ENCODE measurements around the gene LHFPL3.

LHFPL3 gene

DNA sequence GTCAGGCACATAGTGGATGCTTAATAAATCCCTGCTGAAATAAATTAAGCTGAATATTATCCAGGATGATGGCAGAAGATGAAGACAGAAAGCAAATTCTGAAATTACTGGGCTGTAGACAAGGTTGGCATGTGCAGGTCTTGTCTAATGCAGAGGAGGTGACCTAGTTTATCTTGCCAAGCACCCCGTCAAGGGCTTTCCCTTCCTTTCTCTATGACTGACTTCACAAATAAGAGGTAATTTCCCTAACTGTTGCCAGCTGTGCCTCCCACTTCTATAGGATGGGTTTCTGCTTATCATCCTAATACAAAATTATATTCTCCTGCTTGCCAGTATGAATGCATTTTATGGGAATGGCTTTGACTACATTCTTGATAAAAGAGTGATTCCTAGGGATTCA is 38.0 kb downstream of the LHFPL3 start:
- Histone ChIP-seq H3K4me1 (ENCODE audit: control insufficient read depth in 2 of 2, insufficient read depth in 1 of 2, low read depth in 1 of 2, low read length in 2 of 2) (peaks cover 0 to 2% of the 10 kb centered on the region in 2 donors), H3K79me1 (ENCODE audit: low read depth, low read length) (no peaks in the 10 kb centered on the region), H4K8ac (ENCODE audit: low read depth, low read length) (no peak overlapping the region), H2BK12ac (ENCODE audit: low read length) (no peak overlapping the region), H4K91ac (ENCODE audit: low read depth, low read length, poor library complexity) (no peak overlapping the region), H2BK15ac (ENCODE audit: low read length) (no peak overlapping the region), H3K9ac (ENCODE audit: low read depth, low read length, poor library complexity) (no peak overlapping the region), H2AK5ac (ENCODE audit: low read depth, low read length) (no peak overlapping the region), H3K18ac (ENCODE audit: low read length) (no peak overlapping the region), H3K36me3 (replicated peaks in 1 of 2; ENCODE audit: control insufficient read depth in 2 of 2, insufficient read depth in 2 of 2, low read length in 2 of 2) (no peaks in the 10 kb centered on the region), H2AFZ (ENCODE audit: low read length) (no peak overlapping the region), H2BK5ac (ENCODE audit: low read length) (no peak overlapping the region), H3K27me3 (ENCODE audit: control insufficient read depth in 3 of 3, insufficient read depth in 3 of 3, low read depth in 1 of 3, low read length in 3 of 3) (no peaks in the 10 kb centered on the region), H3K27ac (replicated peaks; ENCODE audit: low read length) (no peak overlapping the region), H3K4ac (ENCODE audit: low read length) (no peak overlapping the region), H3K4me3 (ENCODE audit: low read length in 2 of 2) (no peak overlapping the region), H3K14ac (ENCODE audit: low read length) (no peak overlapping the region), H3K9me3 (replicated peaks in 1 of 2; ENCODE audit: control insufficient read depth in 2 of 2, insufficient read depth in 1 of 2, low read depth in 1 of 2, low read length in 2 of 2) (no peaks in the 10 kb centered on the region), H2BK120ac (ENCODE audit: low read depth, low read length) (no peak overlapping the region), H3K4me2 (ENCODE audit: insufficient read depth, low read length, poor library complexity, severe bottlenecking) (no peak overlapping the region), H3K23ac (ENCODE audit: low read depth, low read length, poor library complexity) (no peak overlapping the region)
- no peak for DNase-seq (ENCODE audit: low spot score)
- WGBS, 2 donors (ENCODE audit: extremely low coverage in 2 of 2, insufficient read length in 2 of 2, insufficient replicate concordance in 1 of 2), result no CpG with 5 or more reads among the region's 1 CpG

DNA sequence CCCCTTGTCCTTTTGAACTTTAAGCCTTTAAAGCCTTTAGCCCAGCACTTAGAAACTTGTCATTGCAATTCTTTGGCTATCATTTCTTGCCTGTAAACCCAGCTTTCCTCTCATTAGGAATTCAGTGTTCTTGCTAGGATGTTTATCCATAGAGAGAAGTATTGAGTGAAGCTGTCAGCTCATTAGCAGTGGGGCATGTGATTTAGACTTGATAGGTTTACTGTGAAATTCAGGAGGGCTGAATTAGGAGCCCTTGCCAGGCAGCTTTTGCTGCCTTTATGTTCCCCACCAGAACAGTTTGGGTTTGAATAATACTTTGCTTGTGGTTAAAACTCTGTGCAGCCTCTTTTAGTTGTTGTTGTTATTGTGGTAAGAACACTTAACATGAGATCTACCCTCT is 39.5 kb downstream of the LHFPL3 start:
- peaks cover 0 to 4% (median 0%) of the 10 kb centered on the region in 3 experiments for H3K27me3 ChIP-seq (ENCODE audit: control insufficient read depth in 3 of 3, insufficient read depth in 3 of 3, low read depth in 1 of 3, low read length in 3 of 3)
- no peak overlapping the region for H3K4me3 ChIP-seq (ENCODE audit: low read length in 2 of 2)
- no peak overlapping the region for H3K4me2 ChIP-seq (ENCODE audit: insufficient read depth, low read length, poor library complexity, severe bottlenecking)
- no peak overlapping the region for H2AFZ ChIP-seq (ENCODE audit: low read length)
- no peak overlapping the region for H2BK12ac ChIP-seq (ENCODE audit: low read length)
- H4K91ac ChIP-seq (ENCODE audit: low read depth, low read length, poor library complexity), result no peak overlapping the region
- no peak overlapping the region for H4K8ac ChIP-seq (ENCODE audit: low read depth, low read length)
- no peak overlapping the region for H3K18ac ChIP-seq (ENCODE audit: low read length)
- no peak overlapping the region for H2BK15ac ChIP-seq (ENCODE audit: low read length)
- no peak overlapping the region for H2AK5ac ChIP-seq (ENCODE audit: low read depth, low read length)
- H3K27ac ChIP-seq (replicated peaks; ENCODE audit: low read length), result no peak overlapping the region
- peaks cover 0 to 2% of the 10 kb centered on the region in 2 donors for H3K4me1 ChIP-seq (ENCODE audit: control insufficient read depth in 2 of 2, insufficient read depth in 1 of 2, low read depth in 1 of 2, low read length in 2 of 2)
- no peak overlapping the region for H3K14ac ChIP-seq (ENCODE audit: low read length)
- H3K4ac ChIP-seq (ENCODE audit: low read length), result no peak overlapping the region
- H3K36me3 ChIP-seq (replicated peaks in 1 of 2; ENCODE audit: control insufficient read depth in 2 of 2, insufficient read depth in 2 of 2, low read length in 2 of 2), result no peaks in the 10 kb centered on the region
- H3K9ac ChIP-seq (ENCODE audit: low read depth, low read length, poor library complexity), result no peak overlapping the region
- no peak overlapping the region for H2BK120ac ChIP-seq (ENCODE audit: low read depth, low read length)
- H3K23ac ChIP-seq (ENCODE audit: low read depth, low read length, poor library complexity), result no peak overlapping the region
- H3K9me3 ChIP-seq (replicated peaks in 1 of 2; ENCODE audit: control insufficient read depth in 2 of 2, insufficient read depth in 1 of 2, low read depth in 1 of 2, low read length in 2 of 2), result no peaks in the 10 kb centered on the region
- no peak overlapping the region for H2BK5ac ChIP-seq (ENCODE audit: low read length)
- H3K79me1 ChIP-seq (ENCODE audit: low read depth, low read length), result no peaks in the 10 kb centered on the region
- DNase-seq (ENCODE audit: low spot score), result no peak

DNA sequence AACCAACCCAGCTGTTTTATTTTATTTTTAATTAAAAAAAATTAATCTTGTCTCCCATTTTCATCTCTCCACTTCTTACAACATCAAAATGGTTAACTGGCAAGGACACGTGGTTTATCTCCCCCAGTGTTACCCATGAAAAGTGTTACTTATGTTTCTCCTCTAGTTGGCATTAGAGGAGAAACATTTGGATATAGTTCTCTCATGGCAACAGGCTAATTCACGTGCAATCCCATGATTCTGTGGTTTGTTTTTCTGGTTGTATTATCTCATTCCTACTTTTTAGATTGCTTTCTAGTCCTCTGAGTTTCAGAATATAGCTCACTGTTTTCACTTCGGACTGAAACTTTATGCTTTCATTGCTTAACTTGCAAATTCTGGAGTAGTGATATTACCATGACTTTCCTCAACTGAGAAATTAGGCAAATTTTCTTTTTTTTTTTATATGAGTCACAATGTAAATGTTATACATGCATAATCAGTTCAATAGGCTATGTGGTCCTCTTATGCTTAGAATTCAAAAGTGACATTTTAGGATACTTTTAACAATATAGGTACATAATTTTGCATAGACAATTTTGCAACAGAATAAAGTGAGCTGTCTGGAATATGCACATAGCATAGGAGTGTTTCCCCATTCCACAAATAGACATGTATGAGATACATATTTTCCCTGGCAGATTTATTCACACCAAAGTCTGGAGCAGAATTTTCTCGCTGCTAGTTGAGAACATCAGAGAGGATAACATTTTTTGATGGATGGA is 43.0 kb downstream of the LHFPL3 start:
- Histone ChIP-seq H2AFZ (ENCODE audit: low read length) (no peak overlapping the region), H4K91ac (ENCODE audit: low read depth, low read length, poor library complexity) (no peak overlapping the region), H3K4me3 (ENCODE audit: low read length in 2 of 2) (no peak overlapping the region), H2BK12ac (ENCODE audit: low read length) (no peak overlapping the region), H3K9me3 (replicated peaks in 1 of 2; ENCODE audit: control insufficient read depth in 2 of 2, insufficient read depth in 1 of 2, low read depth in 1 of 2, low read length in 2 of 2) (no peaks in the 10 kb centered on the region), H3K79me1 (ENCODE audit: low read depth, low read length) (no peaks in the 10 kb centered on the region), H3K27me3 (ENCODE audit: control insufficient read depth in 3 of 3, insufficient read depth in 3 of 3, low read depth in 1 of 3, low read length in 3 of 3) (peaks cover 0 to 4% (median 0%) of the 10 kb centered on the region in 3 experiments), H3K4ac (ENCODE audit: low read length) (no peak overlapping the region), H3K27ac (replicated peaks; ENCODE audit: low read length) (no peak overlapping the region), H2BK5ac (ENCODE audit: low read length) (no peak overlapping the region), H3K36me3 (replicated peaks in 1 of 2; ENCODE audit: control insufficient read depth in 2 of 2, insufficient read depth in 2 of 2, low read length in 2 of 2) (no peaks in the 10 kb centered on the region), H3K23ac (ENCODE audit: low read depth, low read length, poor library complexity) (no peak overlapping the region), H2BK15ac (ENCODE audit: low read length) (no peak overlapping the region), H3K9ac (ENCODE audit: low read depth, low read length, poor library complexity) (no peak overlapping the region), H2BK120ac (ENCODE audit: low read depth, low read length) (no peak overlapping the region), H3K4me1 (ENCODE audit: control insufficient read depth in 2 of 2, insufficient read depth in 1 of 2, low read depth in 1 of 2, low read length in 2 of 2) (peaks cover 0 to 2% of the 10 kb centered on the region in 2 donors), H3K18ac (ENCODE audit: low read length) (no peak overlapping the region), H3K14ac (ENCODE audit: low read length) (no peak overlapping the region), H2AK5ac (ENCODE audit: low read depth, low read length) (no peak overlapping the region), H4K8ac (ENCODE audit: low read depth, low read length) (no peak overlapping the region), H3K4me2 (ENCODE audit: insufficient read depth, low read length, poor library complexity, severe bottlenecking) (no peak overlapping the region)
- no CpG with 5 or more reads among the region's 4 CpGs for WGBS, 2 donors (ENCODE audit: extremely low coverage in 2 of 2, insufficient read length in 2 of 2, insufficient replicate concordance in 1 of 2)
- DNase-seq (ENCODE audit: low spot score), result no peak

DNA sequence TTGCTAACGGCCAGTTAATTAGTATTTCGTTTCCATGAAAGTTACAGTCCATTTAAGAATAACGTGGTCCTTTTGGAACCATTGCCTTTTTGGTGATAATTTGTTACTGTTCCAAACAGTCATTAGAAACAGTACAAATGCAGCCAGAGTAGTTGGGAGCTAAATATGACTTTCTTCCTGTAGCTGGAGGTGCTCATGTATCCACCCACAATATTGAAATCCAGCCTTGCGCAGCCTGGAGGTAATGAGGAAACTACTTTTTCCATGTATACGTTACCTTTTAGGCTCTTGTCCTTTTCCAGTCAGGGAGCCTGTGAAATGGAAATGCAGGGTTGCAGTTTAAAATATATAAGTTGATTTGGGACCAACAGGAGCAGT is 43.6 kb downstream of the LHFPL3 start:
- Histone ChIP-seq H4K91ac (ENCODE audit: low read depth, low read length, poor library complexity) (no peak overlapping the region), H2BK120ac (ENCODE audit: low read depth, low read length) (no peak overlapping the region), H3K36me3 (replicated peaks in 1 of 2; ENCODE audit: control insufficient read depth in 2 of 2, insufficient read depth in 2 of 2, low read length in 2 of 2) (no peaks in the 10 kb centered on the region), H3K27ac (replicated peaks; ENCODE audit: low read length) (no peak overlapping the region), H3K18ac (ENCODE audit: low read length) (no peak overlapping the region), H3K23ac (ENCODE audit: low read depth, low read length, poor library complexity) (no peak overlapping the region), H3K14ac (ENCODE audit: low read length) (no peak overlapping the region), H3K9me3 (replicated peaks in 1 of 2; ENCODE audit: control insufficient read depth in 2 of 2, insufficient read depth in 1 of 2, low read depth in 1 of 2, low read length in 2 of 2) (no peaks in the 10 kb centered on the region), H3K27me3 (ENCODE audit: control insufficient read depth in 3 of 3, insufficient read depth in 3 of 3, low read depth in 1 of 3, low read length in 3 of 3) (peaks cover 0 to 4% (median 0%) of the 10 kb centered on the region in 3 experiments), H3K79me1 (ENCODE audit: low read depth, low read length) (no peaks in the 10 kb centered on the region), H3K9ac (ENCODE audit: low read depth, low read length, poor library complexity) (no peak overlapping the region), H3K4ac (ENCODE audit: low read length) (no peak overlapping the region), H2BK15ac (ENCODE audit: low read length) (no peak overlapping the region), H2BK5ac (ENCODE audit: low read length) (no peak overlapping the region), H4K8ac (ENCODE audit: low read depth, low read length) (no peak overlapping the region), H3K4me1 (ENCODE audit: control insufficient read depth in 2 of 2, insufficient read depth in 1 of 2, low read depth in 1 of 2, low read length in 2 of 2) (peaks cover 0 to 2% of the 10 kb centered on the region in 2 donors), H2AK5ac (ENCODE audit: low read depth, low read length) (no peak overlapping the region), H3K4me3 (ENCODE audit: low read length in 2 of 2) (no peak overlapping the region), H2BK12ac (ENCODE audit: low read length) (no peak overlapping the region), H2AFZ (ENCODE audit: low read length) (no peak overlapping the region), H3K4me2 (ENCODE audit: insufficient read depth, low read length, poor library complexity, severe bottlenecking) (no peak overlapping the region)
- no peak for DNase-seq (ENCODE audit: low spot score)
- WGBS, 2 donors (ENCODE audit: extremely low coverage in 2 of 2, insufficient read length in 2 of 2, insufficient replicate concordance in 1 of 2), result no CpG with 5 or more reads among the region's 5 CpGs

Data from neuronal stem cell (in vitro differentiated cells).